Measurements from ENCODE around the gene ARSG. TPM values are rescaled to one million over a fixed set of nuclear protein-coding genes. Genes with fewer than 3 reads are reported as not detected.

Gene ARSG
- total and polyA plus RNA-seq, 12 donors, result 2.1 to 49.6 (median 12.7) TPM

DNA sequence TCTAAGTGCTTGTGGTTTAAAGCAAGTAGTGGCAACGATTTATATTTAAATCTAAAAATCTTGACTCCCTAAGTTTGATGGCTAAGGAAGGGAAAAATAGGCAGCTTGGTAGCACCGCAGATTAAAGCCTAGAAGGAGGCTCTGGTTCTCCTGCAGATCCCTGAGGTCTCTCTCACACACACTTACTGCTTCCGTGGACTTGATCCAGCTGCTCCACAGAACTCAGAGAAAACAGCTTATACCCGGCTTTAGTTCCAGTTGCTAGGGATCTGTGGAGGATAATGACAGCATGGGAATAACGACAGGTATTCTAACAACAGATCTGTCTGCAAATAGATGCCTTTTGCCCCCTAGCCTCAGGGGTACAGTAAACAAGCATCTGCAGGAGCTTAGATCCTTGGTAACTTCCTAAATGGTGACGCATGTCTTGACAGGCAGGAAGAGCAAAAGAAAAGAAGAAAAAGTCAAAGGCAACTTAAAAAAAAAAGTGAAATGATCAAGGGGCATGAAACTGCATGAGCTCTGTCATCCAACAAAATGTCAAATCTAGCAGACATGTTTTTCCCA is 161.5 kb downstream of the ARSG start:
- TF ChIP-seq POLR2A (IDR thresholded peaks at IDR 0.05) (no peak), CTCF (IDR thresholded peaks at IDR 0.05) (no peak)
- Histone ChIP-seq H3K9me3 (replicated peaks in 1 of 3) (no peaks in the 10 kb centered on the region), H3K27ac (peak overlapping the region in 1 of 5 donors; percentile 40), H3K4me1 (replicated peaks in 1 of 2) (peaks cover 12 to 33% of the 10 kb centered on the region in 2 donors), H3K4me3 (no peak overlapping the region), H3K27me3 (no peaks in the 10 kb centered on the region), H3K36me3 (replicated peaks in 1 of 2) (peaks cover 0 to 31% of the 10 kb centered on the region in 2 donors)
- intact Hi-C loops (cut with DNase I), result no loop called here
- no peak for DNase-seq
- 63 to 76% (median 74%) methylated on average over 6 of the region's 6 CpGs for WGBS, 4 donors

DNA sequence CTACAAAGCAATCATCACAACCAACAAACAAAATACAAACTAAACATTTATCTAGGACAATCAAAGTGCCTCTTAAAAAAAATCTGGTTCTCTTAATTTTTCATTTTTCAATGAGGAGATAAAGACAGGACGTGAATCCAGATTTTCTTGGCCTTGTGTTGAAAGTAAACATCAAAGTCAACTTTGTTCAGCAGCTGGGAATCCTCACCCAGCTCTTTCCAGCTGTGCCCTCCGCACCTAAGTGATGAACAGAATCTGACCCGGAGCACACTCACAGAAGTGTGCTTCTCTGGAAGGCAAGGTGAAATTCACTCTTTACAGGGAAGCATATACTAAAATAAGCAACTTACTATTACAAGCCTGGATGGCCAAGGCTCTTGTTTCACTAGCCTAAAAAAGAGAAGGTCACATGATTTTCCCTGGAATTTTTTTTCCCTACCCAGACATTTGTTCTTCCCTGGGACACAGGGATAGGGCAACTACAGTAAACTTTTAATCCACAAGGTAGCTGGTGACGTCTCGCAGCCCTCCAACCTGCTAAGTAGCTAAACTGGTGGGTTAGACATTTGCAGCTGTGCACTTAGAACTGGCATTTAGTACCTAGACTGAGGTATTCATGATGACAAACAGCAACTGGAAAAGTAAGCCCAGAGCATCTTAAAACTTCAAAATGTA is 162.8 kb downstream of the ARSG start:
- intact Hi-C loops (cut with DNase I), result no loop called here
- Histone ChIP-seq H3K9me3 (replicated peaks in 1 of 3) (no peaks in the 10 kb centered on the region), H3K27ac (peak overlapping the region in 2 of 5 donors; percentile 33 to 40), H3K27me3 (no peaks in the 10 kb centered on the region), H3K36me3 (replicated peaks in 1 of 2) (peaks cover 0 to 19% of the 10 kb centered on the region in 2 donors), H3K4me1 (replicated peaks in 1 of 2) (peaks cover 12 to 39% of the 10 kb centered on the region in 2 donors), H3K4me3 (no peak overlapping the region)
- TF ChIP-seq POLR2A (IDR thresholded peaks at IDR 0.05), result no peak
- no peak for TF ChIP-seq CTCF (IDR thresholded peaks at IDR 0.05)
- no peak for DNase-seq
- WGBS, 4 donors, result 59 to 71% (median 69%) methylated on average over 5 of the region's 5 CpGs

DNA sequence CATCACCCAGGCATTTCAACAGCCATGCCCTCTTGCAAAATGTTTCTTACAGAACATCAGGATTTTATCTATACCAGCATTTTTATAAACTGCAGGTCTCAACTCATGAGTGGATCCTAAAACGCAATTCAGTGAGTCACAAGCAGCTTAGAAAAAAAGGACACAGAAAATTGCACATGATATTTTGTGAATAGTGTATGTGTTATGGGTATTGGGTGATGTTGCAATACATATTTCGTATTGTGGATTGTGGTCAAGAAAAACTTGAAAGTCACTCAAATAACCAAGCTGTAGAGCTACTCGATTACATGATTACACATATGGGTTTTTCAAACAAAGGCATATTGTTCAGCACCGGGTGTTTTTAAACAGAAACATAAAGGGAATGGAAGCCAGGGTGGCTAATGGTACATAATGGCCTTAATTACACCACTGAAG is 164.6 kb downstream of the ARSG start:
- H3K27me3 ChIP-seq, result no peaks in the 10 kb centered on the region
- H3K36me3 ChIP-seq (replicated peaks in 1 of 2), result peaks cover 0 to 1% of the 10 kb centered on the region in 2 donors
- TF ChIP-seq POLR2A (IDR thresholded peaks at IDR 0.05), result no peak
- TF ChIP-seq CTCF (IDR thresholded peaks at IDR 0.05), result no peak
- no peaks in the 10 kb centered on the region for H3K9me3 ChIP-seq (replicated peaks in 1 of 3)
- H3K4me3 ChIP-seq, result peak overlapping the region in 1 of 4 donors; percentile 93
- peaks cover 12 to 43% of the 10 kb centered on the region in 2 donors for H3K4me1 ChIP-seq (replicated peaks in 1 of 2)
- intact Hi-C loops (cut with DNase I), result no loop called here
- peak overlapping the region; percentile 41 to 99 (median 95) for H3K27ac ChIP-seq
- 26 to 48% (median 37%) methylated on average over 4 of the region's 4 CpGs for WGBS, 4 donors
- DNase-seq, result peak in 1 of 7 donors; percentile 38

DNA sequence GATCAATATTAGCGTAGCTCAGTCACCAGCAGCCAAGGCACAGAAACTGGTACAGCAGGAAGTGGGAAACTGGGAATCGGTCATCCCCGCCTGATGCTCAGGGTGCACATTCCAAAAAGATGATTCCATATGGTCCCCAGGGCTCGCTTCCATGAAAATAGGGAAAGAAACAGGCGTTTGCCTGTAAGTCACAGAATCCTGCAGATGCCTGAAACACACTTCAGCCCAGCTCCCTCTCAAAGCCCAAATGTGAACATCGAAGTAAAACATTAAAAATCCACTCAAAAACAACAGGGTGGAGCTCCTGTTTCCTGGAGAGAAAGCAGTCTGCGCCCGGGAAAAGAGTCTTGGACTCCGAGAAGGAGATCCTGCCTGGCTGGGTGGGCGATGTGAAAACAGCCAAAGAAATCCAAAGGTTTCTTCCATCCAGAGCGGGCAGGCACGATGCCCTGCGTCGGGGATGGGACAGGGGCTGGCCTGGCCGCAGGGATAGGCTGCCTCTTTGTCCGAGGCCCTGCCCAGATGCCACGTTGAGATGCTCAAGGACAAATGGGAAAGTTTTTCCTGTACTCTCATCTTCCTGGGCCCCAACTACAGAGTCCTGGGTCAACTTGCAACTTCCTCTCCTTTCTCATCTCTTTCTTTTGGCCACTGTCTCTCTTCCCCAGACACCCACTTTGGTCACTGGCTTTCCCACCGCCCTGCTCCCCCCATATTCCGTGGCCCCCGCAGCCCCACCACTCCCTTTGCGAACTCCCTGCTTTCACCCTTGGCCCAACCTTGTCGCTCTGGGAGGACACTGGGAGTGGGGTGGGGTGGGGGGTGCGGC is 165.3 kb downstream of the ARSG start:
- intact Hi-C loops (cut with DNase I), result no loop called here
- DNase-seq, result peak; percentile 81 to 93 (median 92)
- Histone ChIP-seq H3K9me3 (replicated peaks in 1 of 3) (no peaks in the 10 kb centered on the region), H3K4me1 (replicated peaks in 1 of 2) (peaks cover 12 to 50% of the 10 kb centered on the region in 2 donors), H3K36me3 (replicated peaks in 1 of 2) (no peaks in the 10 kb centered on the region), H3K4me3 (peak overlapping the region; percentile 50 to 93 (median 81)), H3K27me3 (no peaks in the 10 kb centered on the region), H3K27ac (peak overlapping the region; percentile 84 to 99 (median 95))
- 7 to 13% (median 9%) methylated on average over 17 to 23 of the region's 23 CpGs for WGBS, 4 donors
- peak in 1 of 2 donors; percentile 64 for TF ChIP-seq POLR2A (IDR thresholded peaks at IDR 0.05)
- TF ChIP-seq CTCF (IDR thresholded peaks at IDR 0.05), result no peak
